H1 (cell line): Measurements from ENCODE around the gene EXOC2. TPM values are rescaled to one million over a fixed set of nuclear protein-coding genes. Genes with fewer than 3 reads are reported as not detected.

Experiments
- BACH1 ChIP-seq: IDR thresholded peaks from 2 replicates; pipeline ENCODE4 v1.6.1; 2012; ENCODE audit warnings: low read length, improper control_type of control experiment
- BRCA1 ChIP-seq: IDR thresholded peaks from 2 replicates; pipeline ENCODE4 v1.6.1; 2012; ENCODE audit warnings: low read depth, low read length, improper control_type of control experiment
- KDM1A ChIP-seq: fragments of 200-600, 300-600 bp; sonication (generic); IDR thresholded peaks from 2 replicates; pipeline ENCODE4 v1.7.1; 2016; ENCODE audit warnings: mild to moderate bottlenecking, low read length, borderline replicate concordance
- PHF8 ChIP-seq: fragments of 200-600 bp; sonication (generic); conservative IDR thresholded peaks from 2 replicates; pipeline ENCODE4 v1.7.1; 2012; ENCODE audit warnings: low read depth, mild to moderate bottlenecking, inconsistent platforms, low read length, moderate library complexity
- TAF1 ChIP-seq: IDR thresholded peaks from 2 replicates; pipeline ENCODE4 v1.6.1; 2011; ENCODE audit warnings: mild to moderate bottlenecking, low read depth, low read length
- polyA plus RNA-seq, 7 experiments: library from polyadenylated mRNA; depleted of rRNA in 3 of 7; stranded (reverse) in 5 of 7; unstranded in 2 of 7; fragments of >200 nt in 5 of 7; fragments of 200-250 nt in 2 of 7; gene quantifications; 1 replicate in 5 of 7; 2 replicates in 1 of 7; 4 replicates in 1 of 7; pipeline versions ENCODE4 v1.2.1 to v1.2.3, GENCODE V29; 2011 to 2013; ENCODE audit warnings: missing spikeins in 2 of 7, mixed read lengths in 2 of 7
- total RNA-seq: library from RNA; stranded (reverse); fragmentation: NEBNext Ultra II Directional; extraction: Animal tissue kit (Norgen Biotek cat#: 25700); gene quantifications from 2 replicates; pipeline ENCODE4 v1.2.1, GENCODE V29; 2021
- TF ChIP-seq, protein P1 (sequence below): IDR thresholded peaks from 2 replicates; pipeline ENCODE4 v1.6.1; 2011; ENCODE audit warnings: low read length, improper control_type of control experiment

Gene EXOC2
- total and polyA plus RNA-seq, 2 of the 8 experiments (the other 6 are each of a cell fraction or from before 2014, with no cell fraction given) = 25.5 to 44.4 TPM

DNA sequence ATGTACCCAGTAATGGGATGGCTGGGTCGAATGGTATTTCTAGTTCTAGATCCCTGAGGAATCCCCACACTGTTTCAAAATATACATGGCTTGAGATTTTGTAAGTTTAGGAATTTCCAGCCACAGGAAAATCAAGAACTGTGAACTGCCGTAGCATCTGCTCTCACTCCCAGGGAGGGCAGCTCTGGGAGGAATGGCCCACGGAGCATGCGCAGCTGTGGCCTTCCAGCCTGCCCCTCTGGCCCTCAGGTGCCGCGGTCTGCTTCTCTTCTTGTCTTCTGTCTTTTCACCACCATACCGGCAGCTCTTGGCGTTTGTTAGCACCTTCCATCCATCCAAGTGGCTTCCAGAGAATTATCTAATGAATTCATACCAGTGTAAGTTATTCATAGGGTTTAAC lies 19.9 kb upstream of the EXOC2 start (continued):
- TF ChIP-seq, protein P1, sequence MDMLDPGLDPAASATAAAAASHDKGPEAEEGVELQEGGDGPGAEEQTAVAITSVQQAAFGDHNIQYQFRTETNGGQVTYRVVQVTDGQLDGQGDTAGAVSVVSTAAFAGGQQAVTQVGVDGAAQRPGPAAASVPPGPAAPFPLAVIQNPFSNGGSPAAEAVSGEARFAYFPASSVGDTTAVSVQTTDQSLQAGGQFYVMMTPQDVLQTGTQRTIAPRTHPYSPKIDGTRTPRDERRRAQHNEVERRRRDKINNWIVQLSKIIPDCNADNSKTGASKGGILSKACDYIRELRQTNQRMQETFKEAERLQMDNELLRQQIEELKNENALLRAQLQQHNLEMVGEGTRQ = no peak
- TF ChIP-seq BRCA1 (no peak), TAF1 (no peak), BACH1 (no peak), PHF8 (no peak), KDM1A (no peak)
- TF ChIP-seq, all 59 proteins: peak for 0
